ENCODE results near the gene COL15A1. TPM values are rescaled to one million over a fixed set of nuclear protein-coding genes. Genes with fewer than 3 reads are reported as not detected.

COL15A1 gene
- total RNA-seq, 1 experiment from 2014 or later: 0.10 TPM

DNA sequence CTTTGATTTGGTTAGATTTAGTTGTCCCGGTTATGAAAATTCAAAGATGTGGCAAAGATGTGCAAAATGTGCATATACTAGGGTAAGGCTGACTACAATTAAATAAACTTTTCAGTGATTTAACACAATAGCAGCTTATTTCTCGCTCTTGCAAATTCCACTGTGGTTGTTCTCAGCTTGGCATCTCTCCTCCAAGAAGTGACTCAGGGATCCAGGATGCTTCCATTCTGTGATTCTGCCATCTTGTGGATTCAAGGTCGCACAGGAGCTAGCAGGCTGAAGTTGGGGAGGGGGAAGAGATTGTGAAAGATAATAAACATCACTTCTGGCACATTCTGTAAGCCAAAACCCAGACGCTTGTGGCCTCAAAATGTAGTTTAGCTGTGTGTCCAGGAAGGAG lies 101.1 kb downstream of the COL15A1 start:
- in situ Hi-C loops (cut with HindIII; ENCODE audit: low pct_unique_long_range_greater_than_20kb, low sequenced_read_pairs): no loop called here
- no TSS peak for BruUV-seq (replicated peaks)

DNA sequence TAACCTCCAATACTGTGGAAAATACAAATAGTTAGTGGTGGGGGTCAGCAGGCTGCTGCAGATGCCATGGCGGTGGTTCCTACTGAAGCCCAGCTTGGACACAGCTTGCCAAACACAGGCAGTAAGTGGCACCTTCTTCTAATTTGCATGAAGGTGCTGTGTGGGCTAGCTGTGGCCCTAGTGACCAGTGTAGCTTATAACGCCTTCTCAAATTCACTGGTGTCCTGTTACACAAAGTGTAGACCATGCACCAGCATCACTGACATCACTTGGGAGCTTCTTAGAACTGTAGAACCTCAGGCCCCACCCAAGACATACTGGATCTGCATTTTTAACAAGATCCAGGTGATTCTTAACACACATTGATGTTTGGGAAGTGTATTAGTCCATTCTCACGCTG lies 102.4 kb downstream of the COL15A1 start:
- BruUV-seq (replicated peaks): no TSS peak
- no peaks in the 10 kb centered on the region for H3K36me3 ChIP-seq (ENCODE audit: control insufficient read depth, insufficient read depth, low read length)
- no peaks in the 10 kb centered on the region for H3K4me1 ChIP-seq (ENCODE audit: control insufficient read depth, insufficient read depth, low read length)
- CTCF ChIA-PET: no interaction called here
- ATAC-seq (no peak), DNase-seq (ENCODE audit: low read depth, low spot score) (no peak)
- in situ Hi-C loops (cut with HindIII; ENCODE audit: low pct_unique_long_range_greater_than_20kb, low sequenced_read_pairs): no loop called here
- no peak overlapping the region for H3K27ac ChIP-seq (ENCODE audit: low read length)
- no peak overlapping the region for H3K4me3 ChIP-seq (ENCODE audit: low read depth in 2 of 2, low read length in 2 of 2)
- H3K27me3 ChIP-seq (ENCODE audit: control insufficient read depth, insufficient read depth, low read length): no peaks in the 10 kb centered on the region
- POLR2A ChIA-PET: no interaction called here
- no peak for TF ChIP-seq POLR2AphosphoS5 (IDR thresholded peaks at IDR 0.05; ENCODE audit: low read depth, low read length)
- TF ChIP-seq, protein P1, sequence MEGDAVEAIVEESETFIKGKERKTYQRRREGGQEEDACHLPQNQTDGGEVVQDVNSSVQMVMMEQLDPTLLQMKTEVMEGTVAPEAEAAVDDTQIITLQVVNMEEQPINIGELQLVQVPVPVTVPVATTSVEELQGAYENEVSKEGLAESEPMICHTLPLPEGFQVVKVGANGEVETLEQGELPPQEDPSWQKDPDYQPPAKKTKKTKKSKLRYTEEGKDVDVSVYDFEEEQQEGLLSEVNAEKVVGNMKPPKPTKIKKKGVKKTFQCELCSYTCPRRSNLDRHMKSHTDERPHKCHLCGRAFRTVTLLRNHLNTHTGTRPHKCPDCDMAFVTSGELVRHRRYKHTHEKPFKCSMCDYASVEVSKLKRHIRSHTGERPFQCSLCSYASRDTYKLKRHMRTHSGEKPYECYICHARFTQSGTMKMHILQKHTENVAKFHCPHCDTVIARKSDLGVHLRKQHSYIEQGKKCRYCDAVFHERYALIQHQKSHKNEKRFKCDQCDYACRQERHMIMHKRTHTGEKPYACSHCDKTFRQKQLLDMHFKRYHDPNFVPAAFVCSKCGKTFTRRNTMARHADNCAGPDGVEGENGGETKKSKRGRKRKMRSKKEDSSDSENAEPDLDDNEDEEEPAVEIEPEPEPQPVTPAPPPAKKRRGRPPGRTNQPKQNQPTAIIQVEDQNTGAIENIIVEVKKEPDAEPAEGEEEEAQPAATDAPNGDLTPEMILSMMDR (IDR thresholded peaks at IDR 0.05): no peak
- no peaks in the 10 kb centered on the region for H3K9me3 ChIP-seq (ENCODE audit: control insufficient read depth, insufficient read depth, low read depth, low read length)
- intact Hi-C loops (cut with micrococcal nuclease; ENCODE audit: unreplicated experiment): no loop called here

More for the DNA sequence above, 101.1 kb downstream of the COL15A1 start:
- ChIA-PET POLR2A (no interaction called here), CTCF (no interaction called here)
- DNase-seq (ENCODE audit: low read depth, low spot score) (no peak), ATAC-seq (no peak)
- no peaks in the 10 kb centered on the region for H3K27me3 ChIP-seq (ENCODE audit: control insufficient read depth, insufficient read depth, low read length)
- H3K27ac ChIP-seq (ENCODE audit: low read length): no peak overlapping the region
- H3K4me3 ChIP-seq (ENCODE audit: low read depth in 2 of 2, low read length in 2 of 2): no peak overlapping the region
- intact Hi-C loops (cut with micrococcal nuclease; ENCODE audit: unreplicated experiment): no loop called here
- H3K36me3 ChIP-seq (ENCODE audit: control insufficient read depth, insufficient read depth, low read length): no peaks in the 10 kb centered on the region
- H3K9me3 ChIP-seq (ENCODE audit: control insufficient read depth, insufficient read depth, low read depth, low read length): no peaks in the 10 kb centered on the region
- no peak for TF ChIP-seq TCF7L2 (IDR thresholded peaks at IDR 0.05; ENCODE audit: low read depth, low read length)
- no peak for TF ChIP-seq SIN3A (IDR thresholded peaks at IDR 0.05; ENCODE audit: borderline replicate concordance, insufficient read depth, low read depth, low read length)
- TF ChIP-seq, protein P1 (IDR thresholded peaks at IDR 0.05): no peak
- TF ChIP-seq POLR2AphosphoS5 (IDR thresholded peaks at IDR 0.05; ENCODE audit: low read depth, low read length): no peak
- TF ChIP-seq, protein P2, sequence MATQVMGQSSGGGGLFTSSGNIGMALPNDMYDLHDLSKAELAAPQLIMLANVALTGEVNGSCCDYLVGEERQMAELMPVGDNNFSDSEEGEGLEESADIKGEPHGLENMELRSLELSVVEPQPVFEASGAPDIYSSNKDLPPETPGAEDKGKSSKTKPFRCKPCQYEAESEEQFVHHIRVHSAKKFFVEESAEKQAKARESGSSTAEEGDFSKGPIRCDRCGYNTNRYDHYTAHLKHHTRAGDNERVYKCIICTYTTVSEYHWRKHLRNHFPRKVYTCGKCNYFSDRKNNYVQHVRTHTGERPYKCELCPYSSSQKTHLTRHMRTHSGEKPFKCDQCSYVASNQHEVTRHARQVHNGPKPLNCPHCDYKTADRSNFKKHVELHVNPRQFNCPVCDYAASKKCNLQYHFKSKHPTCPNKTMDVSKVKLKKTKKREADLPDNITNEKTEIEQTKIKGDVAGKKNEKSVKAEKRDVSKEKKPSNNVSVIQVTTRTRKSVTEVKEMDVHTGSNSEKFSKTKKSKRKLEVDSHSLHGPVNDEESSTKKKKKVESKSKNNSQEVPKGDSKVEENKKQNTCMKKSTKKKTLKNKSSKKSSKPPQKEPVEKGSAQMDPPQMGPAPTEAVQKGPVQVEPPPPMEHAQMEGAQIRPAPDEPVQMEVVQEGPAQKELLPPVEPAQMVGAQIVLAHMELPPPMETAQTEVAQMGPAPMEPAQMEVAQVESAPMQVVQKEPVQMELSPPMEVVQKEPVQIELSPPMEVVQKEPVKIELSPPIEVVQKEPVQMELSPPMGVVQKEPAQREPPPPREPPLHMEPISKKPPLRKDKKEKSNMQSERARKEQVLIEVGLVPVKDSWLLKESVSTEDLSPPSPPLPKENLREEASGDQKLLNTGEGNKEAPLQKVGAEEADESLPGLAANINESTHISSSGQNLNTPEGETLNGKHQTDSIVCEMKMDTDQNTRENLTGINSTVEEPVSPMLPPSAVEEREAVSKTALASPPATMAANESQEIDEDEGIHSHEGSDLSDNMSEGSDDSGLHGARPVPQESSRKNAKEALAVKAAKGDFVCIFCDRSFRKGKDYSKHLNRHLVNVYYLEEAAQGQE (IDR thresholded peaks at IDR 0.05; ENCODE audit: insufficient read depth in 1 of 2, low read depth in 2 of 2, low read length in 1 of 2): no peak
- no peaks in the 10 kb centered on the region for H3K4me1 ChIP-seq (ENCODE audit: control insufficient read depth, insufficient read depth, low read length)

All from Panc1 (cell line).